HG03196 (cell line): ENCODE data around the gene CRISPLD2.
"Not testable (repeated sequence)": the region's sequence is repeated elsewhere in the genome, so short reads cannot be mapped to it uniquely, and the experiment has no call there.

Experiments used
- ATAC-seq: cut with Tn5 transposase; IDR thresholded peaks from one replicate; pipeline ENCODE4 v1.9.1; 2021; ENCODE audit not compliant: unreplicated experiment

Gene CRISPLD2

GRCh38 chr16:84821728-84822689 lies 2.2 kb downstream of the CRISPLD2 start:
- no peak for ATAC-seq

- ATAC-seq, result no peak
Measured at GRCh38 chr16:84822990-84823389, 3.2 kb downstream of the CRISPLD2 start.

- ATAC-seq, result no peak
Measured at GRCh38 chr16:84823484-84823883, 3.7 kb downstream of the CRISPLD2 start.

GRCh38 chr16:84823926-84824325 lies 4.1 kb downstream of the CRISPLD2 start:
- no peak for ATAC-seq

- no peak for ATAC-seq
Measured at GRCh38 chr16:84825896-84826557, 6.2 kb downstream of the CRISPLD2 start.

- no peak for ATAC-seq
Measured at GRCh38 chr16:84826558-84826941, 6.8 kb downstream of the CRISPLD2 start.

GRCh38 chr16:84827131-84827574 lies 7.4 kb downstream of the CRISPLD2 start:
- ATAC-seq, result no peak

GRCh38 chr16:84827897-84828296 lies 8.1 kb downstream of the CRISPLD2 start:
- ATAC-seq, result no peak

GRCh38 chr16:84828322-84828721 lies 8.5 kb downstream of the CRISPLD2 start:
- ATAC-seq, result no peak

GRCh38 chr16:84829168-84829965 lies 9.6 kb downstream of the CRISPLD2 start:
- ATAC-seq, result no peak

GRCh38 chr16:84830765-84831384 lies 11.1 kb downstream of the CRISPLD2 start:
- no peak for ATAC-seq

GRCh38 chr16:84831728-84832127 lies 11.9 kb downstream of the CRISPLD2 start:
- not testable (repeated sequence) for ATAC-seq

- ATAC-seq, result no peak
Measured at GRCh38 chr16:84832488-84833143, 12.8 kb downstream of the CRISPLD2 start.

- no peak for ATAC-seq
Measured at GRCh38 chr16:84833144-84833500, 13.3 kb downstream of the CRISPLD2 start.

- ATAC-seq, result no peak
Measured at GRCh38 chr16:84833542-84834402, 14.0 kb downstream of the CRISPLD2 start.

- no peak for ATAC-seq
Measured at GRCh38 chr16:84834403-84834772, 14.6 kb downstream of the CRISPLD2 start.

GRCh38 chr16:84836234-84836647 lies 16.5 kb downstream of the CRISPLD2 start:
- no peak for ATAC-seq

- ATAC-seq, result no peak
Measured at GRCh38 chr16:84836967-84837366, 17.2 kb downstream of the CRISPLD2 start.

- ATAC-seq, result no peak
Measured at GRCh38 chr16:84838383-84838948, 18.7 kb downstream of the CRISPLD2 start.
